Glutamatergic neuron (in vitro differentiated cells): ENCODE results near the gene CDK5. TPM values are rescaled to one million over a fixed set of nuclear protein-coding genes. Genes with fewer than 3 reads are reported as not detected.

ENCODE experiments used
- DNase-seq: peaks from one replicate; pipeline ENCODE4 v3.0.0; 2022
- H3K27ac Mint-ChIP-seq: one replicate; pipeline ENCODE4 v1.8.0; 2020; ENCODE audit warnings: mild to moderate bottlenecking, mixed read lengths, inconsistent platforms; ENCODE audit not compliant: unreplicated experiment
- H3K27me3 Mint-ChIP-seq: one replicate; pipeline ENCODE4 v1.8.0; 2020; ENCODE audit warnings: mild to moderate bottlenecking, moderate library complexity, mixed read lengths, inconsistent platforms; ENCODE audit not compliant: unreplicated experiment
- H3K36me3 Mint-ChIP-seq: one replicate; pipeline ENCODE4 v1.8.0; 2020; ENCODE audit warnings: mild to moderate bottlenecking, mixed read lengths, inconsistent platforms; ENCODE audit not compliant: unreplicated experiment
- H3K4me1 Mint-ChIP-seq: one replicate; pipeline ENCODE4 v1.8.0; 2020; ENCODE audit warnings: mild to moderate bottlenecking, low read depth, mixed read lengths, inconsistent platforms; ENCODE audit not compliant: unreplicated experiment
- H3K4me3 Mint-ChIP-seq: one replicate; pipeline ENCODE4 v1.8.0; 2020; ENCODE audit warnings: mild to moderate bottlenecking, mixed read lengths, inconsistent platforms; ENCODE audit not compliant: unreplicated experiment
- H3K9me3 Mint-ChIP-seq: one replicate; pipeline ENCODE4 v1.8.0; 2020; ENCODE audit warnings: mild to moderate bottlenecking, moderate library complexity, mixed read lengths, inconsistent platforms; ENCODE audit not compliant: unreplicated experiment
- CTCF ChIP-seq: fragments of 200-600 bp; sonication (generic); IDR thresholded peaks from one replicate; pipeline ENCODE4 v1.5.0; 2021; ENCODE audit not compliant: partially characterized antibody, unreplicated experiment
- total RNA-seq: library from RNA; stranded (reverse); fragmentation: NEBNext Ultra II Directional; extraction: Animal tissue kit (Norgen Biotek cat#: 25700); gene quantifications from one replicate; pipeline ENCODE4 v1.2.1, GENCODE V29; 2021; ENCODE audit not compliant: unreplicated experiment

The CDK5 gene
- total RNA-seq, 1 donor from 2014 or later, result 52.9 TPM

- Mint-ChIP-seq H3K36me3 (no peaks in the 10 kb centered on the region), H3K27me3 (peaks cover 16% of the 10 kb centered on the region), H3K4me3 (peak within 1 kb of the TSS; percentile 92), H3K4me1 (peaks cover 25% of the 10 kb centered on the region), H3K27ac (peak within 1 kb of the TSS; percentile 87), H3K9me3 (peaks cover 15% of the 10 kb centered on the region)
- no peak for TF ChIP-seq CTCF
- DNase-seq, result peak; percentile 90
Measured at GRCh38 chr7:151080522-151081169, 22.9 kb upstream of the CDK5 start, which contains the start of gene FASTK. Gene FASTK, minus strand, starts transcription at chr7:151080809. Its CDS starts 43 bp downstream, at chr7:151080766.

- TF ChIP-seq CTCF, result no peak
- peak overlapping the region; percentile 87 for H3K27ac Mint-ChIP-seq
- peaks cover 9% of the 10 kb centered on the region for H3K9me3 Mint-ChIP-seq
- H3K27me3 Mint-ChIP-seq, result peaks cover 10% of the 10 kb centered on the region
- peaks cover 21% of the 10 kb centered on the region for H3K4me1 Mint-ChIP-seq
- no peaks in the 10 kb centered on the region for H3K36me3 Mint-ChIP-seq
- peak overlapping the region; percentile 85 for H3K4me3 Mint-ChIP-seq
- DNase-seq, result peak; percentile 60
Measured at GRCh38 chr7:151080067-151080521, 22.4 kb upstream of the CDK5 start.

GRCh38 chr7:151079199-151079910 is 21.7 kb upstream of the CDK5 start:
- Mint-ChIP-seq H3K4me3 (peak overlapping the region; percentile 85), H3K9me3 (peaks cover 5% of the 10 kb centered on the region), H3K27me3 (peaks cover 7% of the 10 kb centered on the region), H3K36me3 (no peaks in the 10 kb centered on the region), H3K4me1 (peaks cover 17% of the 10 kb centered on the region), H3K27ac (peak overlapping the region; percentile 59)
- no peak for DNase-seq
- no peak for TF ChIP-seq CTCF

GRCh38 chr7:151078233-151079040 is 20.7 kb upstream of the CDK5 start:
- Mint-ChIP-seq H3K27ac (peak overlapping the region; percentile 59), H3K4me3 (peak overlapping the region; percentile 73), H3K27me3 (peaks cover 7% of the 10 kb centered on the region), H3K36me3 (no peaks in the 10 kb centered on the region), H3K4me1 (peaks cover 17% of the 10 kb centered on the region), H3K9me3 (peaks cover 5% of the 10 kb centered on the region)
- no peak for DNase-seq
- TF ChIP-seq CTCF, result no peak
